Measurements from ENCODE around the gene PRSS8. TPM values are rescaled to one million over a fixed set of nuclear protein-coding genes. Genes with fewer than 3 reads are reported as not detected.
A peak's percentile ranks its signal among the peaks of the same experiment; 100 is the strongest.
"Not testable (repeated sequence)": the region's sequence is repeated elsewhere in the genome, so short reads cannot be mapped to it uniquely, and the experiment has no call there.

The PRSS8 gene
- total RNA-seq, 4 donors from 2014 or later: 39.2 to 121 (median 49.2) TPM

- Histone ChIP-seq H3K27ac (peak overlapping the region in 2 of 4 donors; percentile 88 to 96), H3K36me3 (peaks cover 17 to 34% (median 21%) of the 10 kb centered on the region in 3 donors), H3K4me1 (peaks cover 18 to 57% (median 22%) of the 10 kb centered on the region in 3 donors), H3K27me3 (no peaks in the 10 kb centered on the region), H3K9me3 (no peaks in the 10 kb centered on the region), H3K4me3 (no peak overlapping the region)
- TF ChIP-seq POLR2A (IDR thresholded peaks at IDR 0.05): no peak
- TF ChIP-seq, protein P1, sequence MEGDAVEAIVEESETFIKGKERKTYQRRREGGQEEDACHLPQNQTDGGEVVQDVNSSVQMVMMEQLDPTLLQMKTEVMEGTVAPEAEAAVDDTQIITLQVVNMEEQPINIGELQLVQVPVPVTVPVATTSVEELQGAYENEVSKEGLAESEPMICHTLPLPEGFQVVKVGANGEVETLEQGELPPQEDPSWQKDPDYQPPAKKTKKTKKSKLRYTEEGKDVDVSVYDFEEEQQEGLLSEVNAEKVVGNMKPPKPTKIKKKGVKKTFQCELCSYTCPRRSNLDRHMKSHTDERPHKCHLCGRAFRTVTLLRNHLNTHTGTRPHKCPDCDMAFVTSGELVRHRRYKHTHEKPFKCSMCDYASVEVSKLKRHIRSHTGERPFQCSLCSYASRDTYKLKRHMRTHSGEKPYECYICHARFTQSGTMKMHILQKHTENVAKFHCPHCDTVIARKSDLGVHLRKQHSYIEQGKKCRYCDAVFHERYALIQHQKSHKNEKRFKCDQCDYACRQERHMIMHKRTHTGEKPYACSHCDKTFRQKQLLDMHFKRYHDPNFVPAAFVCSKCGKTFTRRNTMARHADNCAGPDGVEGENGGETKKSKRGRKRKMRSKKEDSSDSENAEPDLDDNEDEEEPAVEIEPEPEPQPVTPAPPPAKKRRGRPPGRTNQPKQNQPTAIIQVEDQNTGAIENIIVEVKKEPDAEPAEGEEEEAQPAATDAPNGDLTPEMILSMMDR (IDR thresholded peaks at IDR 0.05): no peak
- DNase-seq: no peak
- 86 to 91% methylated on average over 5 to 6 of the region's 6 CpGs for WGBS, 2 donors
- intact Hi-C loops (cut with DNase I): no loop called here
Observed at GRCh38 chr16:31107465-31107867, 28.1 kb downstream of the PRSS8 start.

DNA sequence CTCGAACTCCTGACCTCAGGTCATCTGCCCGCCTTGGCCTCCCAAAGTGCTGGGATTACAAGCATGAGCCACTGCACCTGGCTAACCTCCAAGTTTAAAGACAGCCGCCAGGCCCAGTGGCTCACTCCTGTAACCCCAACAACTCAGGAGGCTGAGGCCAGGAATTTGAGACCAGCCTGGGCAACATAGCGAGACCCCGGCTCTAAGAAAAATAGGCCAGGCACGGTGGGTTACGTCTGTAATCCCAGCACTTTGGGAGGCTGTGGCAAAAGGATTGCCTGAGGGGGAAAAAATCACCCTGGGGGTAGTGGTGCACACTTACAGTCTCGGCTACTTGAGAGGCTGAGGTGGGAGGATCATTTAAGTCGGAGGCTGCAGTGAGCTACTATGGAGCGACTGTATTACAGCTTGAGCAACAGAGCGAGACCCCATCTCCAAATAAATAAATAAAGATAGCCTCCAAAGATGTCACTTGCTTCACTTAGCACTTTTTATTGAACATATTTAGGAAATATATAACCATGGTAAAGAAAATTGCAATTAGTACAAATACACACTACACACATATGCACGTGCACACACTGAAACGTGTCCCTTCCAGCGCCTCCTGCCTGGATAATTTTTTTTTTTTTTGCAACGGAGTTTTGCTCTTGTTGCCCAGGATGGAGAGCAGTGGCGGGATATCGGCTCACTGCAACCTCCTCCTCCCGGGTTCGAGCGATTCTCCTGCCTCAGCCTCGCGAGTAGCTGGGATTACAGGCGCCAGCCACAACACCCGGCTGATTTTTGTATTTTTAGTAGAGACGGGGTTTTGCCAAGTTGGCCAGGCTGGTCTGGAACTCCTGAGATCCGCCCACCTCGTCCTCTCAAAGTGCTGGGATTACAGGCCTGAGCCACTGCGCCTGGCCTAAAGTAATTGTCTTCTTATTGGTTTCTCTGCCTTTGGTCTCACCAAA is 28.7 kb downstream of the PRSS8 start:
- H3K36me3 ChIP-seq: peaks cover 13 to 27% (median 15%) of the 10 kb centered on the region in 3 donors
- no peaks in the 10 kb centered on the region for H3K27me3 ChIP-seq
- no peak for DNase-seq
- TF ChIP-seq, protein P1 (IDR thresholded peaks at IDR 0.05): no peak
- TF ChIP-seq POLR2A (IDR thresholded peaks at IDR 0.05): no peak
- H3K9me3 ChIP-seq: no peaks in the 10 kb centered on the region
- intact Hi-C loops (cut with DNase I): no loop called here
- H3K4me3 ChIP-seq: no peak overlapping the region
- H3K27ac ChIP-seq: no peak overlapping the region
- H3K4me1 ChIP-seq: peaks cover 13 to 51% (median 18%) of the 10 kb centered on the region in 3 donors
- 87 to 90% methylated on average over 22 to 27 of the region's 28 CpGs for WGBS, 2 donors

DNA sequence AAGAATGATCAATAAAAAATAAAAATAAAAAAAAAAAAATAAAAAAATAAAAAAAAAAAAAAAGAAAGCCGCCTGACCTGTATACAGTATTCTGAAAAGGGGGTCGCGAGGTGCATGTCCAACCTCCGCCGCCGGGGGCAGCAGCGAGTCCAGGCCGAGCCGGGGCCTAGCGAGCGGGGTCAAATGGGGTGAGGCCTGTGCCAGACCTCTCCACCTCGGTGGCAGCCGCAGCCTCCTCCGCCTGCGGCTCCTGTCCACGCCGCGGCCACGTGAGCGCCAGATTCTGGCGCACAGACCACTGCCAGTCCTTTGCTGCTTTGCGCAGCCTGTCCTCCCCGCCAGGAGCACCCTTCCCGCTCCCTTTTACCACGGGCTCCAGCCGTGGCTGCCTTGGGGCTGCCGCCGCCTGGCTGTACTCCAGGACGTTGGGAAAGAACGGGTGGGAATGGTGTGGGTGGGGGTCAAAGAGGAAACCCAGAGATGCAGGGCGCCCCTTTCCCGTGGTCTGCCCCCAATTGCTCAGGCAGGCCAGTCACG is 29.8 kb downstream of the PRSS8 start:
- Histone ChIP-seq H3K4me3 (peak overlapping the region in 3 of 4 donors; percentile 17 to 48 (median 21)), H3K4me1 (peaks cover 13 to 40% (median 18%) of the 10 kb centered on the region in 3 donors), H3K36me3 (peaks cover 7 to 17% (median 9%) of the 10 kb centered on the region in 3 donors), H3K27ac (peak overlapping the region; percentile 66 to 74 (median 69)), H3K9me3 (no peaks in the 10 kb centered on the region), H3K27me3 (no peaks in the 10 kb centered on the region)
- TF ChIP-seq, protein P1 (IDR thresholded peaks at IDR 0.05): peak; percentile 71 to 89 (median 76)
- TF ChIP-seq POLR2A (IDR thresholded peaks at IDR 0.05): no peak
- intact Hi-C loops (cut with DNase I): no loop called here
- WGBS, 2 donors: 8 to 12% methylated on average over 25 to 27 of the region's 33 CpGs
- DNase-seq: no peak

GRCh38 chr16:31100876-31101641 is 34.5 kb downstream of the PRSS8 start:
- H3K9me3 ChIP-seq; H3K36me3 ChIP-seq; H3K4me1 ChIP-seq; intact Hi-C loops (cut with DNase I); H3K4me3 ChIP-seq; H3K27me3 ChIP-seq; DNase-seq; H3K27ac ChIP-seq: not testable (repeated sequence)
- WGBS, 2 donors: 83 to 85% methylated on average over 13 of the region's 13 CpGs

DNA sequence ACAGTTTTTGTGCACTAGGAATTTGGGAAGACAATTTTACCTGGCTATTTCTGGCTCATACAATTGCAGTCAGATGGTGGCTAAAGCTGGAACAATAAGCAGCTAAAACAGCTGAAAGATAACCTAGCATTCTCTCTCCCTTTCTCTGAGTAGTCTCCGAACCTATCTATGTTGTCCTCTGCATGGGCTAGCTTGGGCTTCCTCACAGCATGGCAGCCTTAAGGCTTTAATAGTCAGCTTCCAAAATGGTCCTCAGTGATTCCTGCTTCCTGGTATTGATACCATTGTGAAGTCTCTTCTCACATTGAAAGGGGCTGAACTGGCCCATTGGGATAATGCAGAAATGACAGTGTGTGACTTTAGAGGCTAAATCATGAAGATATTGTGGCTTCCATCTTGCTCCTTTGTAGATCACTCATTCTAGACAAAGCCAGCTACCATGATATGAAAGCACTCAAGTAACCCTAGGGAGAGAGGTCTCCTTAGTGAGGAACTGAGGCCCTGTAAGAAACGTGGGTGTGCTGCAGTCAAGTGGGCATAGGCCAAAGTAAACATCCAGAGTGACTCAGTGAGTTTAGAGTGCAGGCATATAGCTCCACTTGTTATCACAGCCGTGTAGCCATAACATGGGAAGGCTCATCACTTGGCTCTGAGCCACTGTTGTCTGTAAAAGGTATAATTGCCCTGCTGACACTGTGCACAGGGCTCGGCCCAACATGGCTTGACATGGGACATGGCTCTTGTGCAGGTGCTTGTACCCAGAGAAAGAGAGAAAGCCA is 35.5 kb downstream of the PRSS8 start:
- Histone ChIP-seq H3K4me1 (peaks cover 0 to 12% (median 2%) of the 10 kb centered on the region in 3 donors), H3K9me3 (no peaks in the 10 kb centered on the region), H3K36me3 (no peaks in the 10 kb centered on the region), H3K27me3 (no peaks in the 10 kb centered on the region), H3K27ac (no peak overlapping the region), H3K4me3 (no peak overlapping the region)
- no peak for DNase-seq
- intact Hi-C loops (cut with DNase I): no loop called here
- TF ChIP-seq, protein P1 (IDR thresholded peaks at IDR 0.05): no peak
- TF ChIP-seq POLR2A (IDR thresholded peaks at IDR 0.05): no peak
- WGBS, 2 donors: 47 to 100% methylated on average over 1 to 2 of the region's 4 CpGs

Data from esophagus squamous epithelium (tissue), 5 donors.